HK-2 (cell line): ENCODE data around the gene STMN3.
"Not testable (repeated sequence)": the region's sequence is repeated elsewhere in the genome, so short reads cannot be mapped to it uniquely, and the experiment has no call there.

Source experiments
- DNase-seq: peaks from one replicate; pipeline ENCODE4 v3.0.0-alpha.2; 2018; ENCODE audit not compliant: unreplicated experiment

The STMN3 gene

DNA sequence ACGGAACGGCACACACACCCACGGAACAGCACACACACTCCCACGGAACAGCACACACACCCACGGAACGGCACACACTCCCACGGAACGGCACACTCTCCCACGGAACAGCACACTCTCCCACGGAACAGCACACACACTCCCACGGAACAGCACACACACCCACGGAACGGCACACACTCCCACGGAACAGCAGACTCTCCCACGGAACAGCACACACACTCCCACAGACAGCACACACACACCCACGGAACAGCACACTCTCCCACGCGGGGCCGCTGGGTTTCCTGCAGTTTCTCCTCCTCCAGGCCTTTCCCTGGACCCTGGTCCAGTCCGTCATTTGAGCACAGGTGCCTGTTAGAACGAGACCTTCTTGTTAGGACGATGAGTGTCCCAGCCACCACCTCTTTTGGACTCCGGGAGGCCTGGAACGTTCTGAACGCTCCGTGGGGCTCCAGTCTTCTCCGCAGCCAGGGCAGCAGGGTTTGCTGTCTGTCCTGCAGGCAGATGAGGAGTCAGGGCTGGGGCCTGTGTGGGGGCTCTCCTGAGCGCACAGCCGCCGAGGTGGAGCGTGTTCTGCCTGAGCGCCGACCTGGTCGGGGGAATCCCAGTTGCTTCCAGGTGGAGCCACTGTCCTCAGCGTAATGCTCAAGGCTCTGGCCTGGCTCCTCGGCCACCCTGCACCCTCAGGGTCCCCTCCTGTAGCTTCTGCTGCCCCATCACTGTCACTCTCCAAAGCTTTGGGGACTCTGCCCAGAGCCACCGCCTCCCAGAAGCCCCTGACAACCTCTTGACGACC is 25.6 kb upstream of the STMN3 start:
- DNase-seq: no peak

DNA sequence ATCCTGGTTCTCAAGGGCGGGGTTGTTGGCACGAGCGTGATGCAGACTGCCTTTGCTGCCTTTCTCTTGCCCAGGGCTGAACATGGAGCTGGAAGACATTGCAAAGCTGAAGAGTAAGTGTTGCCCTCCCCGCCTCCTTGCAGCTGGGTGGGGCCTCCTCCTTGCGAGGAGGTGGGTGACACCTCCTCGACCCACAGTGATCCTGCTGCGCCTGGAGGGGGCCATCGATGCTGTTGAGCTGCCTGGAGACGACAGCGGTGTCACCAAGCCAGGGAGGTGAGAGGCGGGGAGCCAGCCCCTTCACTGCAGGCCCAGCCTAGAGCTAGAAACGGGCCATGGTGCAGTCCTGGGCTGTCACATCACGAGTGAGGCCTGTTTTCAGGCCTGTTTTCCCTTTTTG is 24.8 kb upstream of the STMN3 start:
- DNase-seq: no peak

DNA sequence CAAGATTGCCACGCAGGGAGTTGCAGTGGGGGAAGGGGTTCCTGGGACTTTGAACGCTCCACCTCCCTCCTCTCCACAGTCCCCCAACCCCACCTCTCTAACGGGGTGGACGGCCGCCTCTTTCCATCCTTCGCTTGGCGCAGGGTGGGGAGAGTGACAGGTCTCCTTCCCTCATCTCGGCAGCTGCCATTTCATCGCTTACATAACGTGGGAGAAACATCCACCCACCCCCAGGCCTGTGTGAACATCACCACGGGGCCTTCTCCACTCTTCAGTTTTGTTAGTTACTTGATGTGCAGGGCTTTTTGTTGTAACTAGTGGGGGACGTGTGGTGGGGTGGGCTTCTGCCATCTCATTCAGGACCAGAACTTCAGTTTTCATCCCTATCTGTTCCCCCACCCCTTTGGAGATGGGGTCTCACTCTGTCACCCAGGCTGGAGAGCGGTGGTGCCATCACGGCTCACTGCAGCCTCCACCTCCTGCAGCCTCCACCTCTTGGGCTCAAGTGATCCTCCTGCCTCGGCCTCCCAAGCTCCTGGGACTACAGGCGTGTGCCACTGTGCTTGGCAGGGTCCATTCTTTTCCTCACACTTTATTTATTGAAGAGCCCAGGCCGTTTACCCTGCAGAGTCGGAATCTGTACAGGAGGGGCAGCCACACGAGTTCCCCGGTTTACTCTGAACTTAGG is 22.6 kb upstream of the STMN3 start:
- DNase-seq: no peak

DNA sequence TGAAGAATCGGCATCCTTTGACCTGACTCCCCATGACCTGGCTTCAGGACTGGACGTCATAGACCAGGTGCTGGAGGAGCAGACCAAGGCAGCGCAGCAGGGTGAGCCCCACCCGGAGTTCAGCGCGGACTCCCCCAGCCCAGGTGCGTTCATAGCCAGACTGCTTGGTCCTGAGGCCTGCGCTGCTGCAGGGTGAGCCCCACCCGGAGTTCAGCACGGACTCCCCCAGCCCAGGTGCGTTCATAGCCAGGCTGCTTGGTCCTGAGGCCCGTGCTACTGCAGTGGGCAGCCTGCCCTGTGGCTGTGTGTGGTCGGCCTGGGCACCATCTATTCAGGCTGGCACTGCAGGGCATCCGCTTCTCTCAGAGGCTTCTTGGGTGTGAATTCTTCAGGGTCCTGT is 20.7 kb upstream of the STMN3 start:
- no peak for DNase-seq

DNA sequence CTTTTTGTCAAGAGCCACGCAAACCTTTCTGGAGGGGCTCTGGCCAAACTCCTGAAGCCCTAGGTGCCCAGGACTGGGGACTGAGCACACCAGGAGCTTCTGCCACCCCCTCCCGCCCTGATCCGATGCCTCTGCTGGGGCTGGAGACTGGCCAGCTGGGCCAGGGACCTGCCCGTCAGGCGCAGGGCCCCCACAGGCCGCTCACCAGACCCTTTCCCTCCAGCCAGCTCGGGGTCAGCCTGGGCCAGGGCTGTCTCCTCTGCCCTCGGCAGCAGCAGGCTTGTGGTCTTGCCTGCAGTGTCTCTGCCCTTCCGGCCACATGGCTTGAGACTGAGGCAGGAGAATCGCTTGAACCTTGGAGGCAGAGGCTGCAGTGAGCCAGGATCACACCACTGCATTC is 19.4 kb upstream of the STMN3 start:
- no peak for DNase-seq

- not testable (repeated sequence) for DNase-seq
Observed at GRCh38 chr20:63671695-63672094, 18.5 kb upstream of the STMN3 start.

- DNase-seq: no peak
Observed at GRCh38 chr20:63668351-63668750, 15.1 kb upstream of the STMN3 start.

DNA sequence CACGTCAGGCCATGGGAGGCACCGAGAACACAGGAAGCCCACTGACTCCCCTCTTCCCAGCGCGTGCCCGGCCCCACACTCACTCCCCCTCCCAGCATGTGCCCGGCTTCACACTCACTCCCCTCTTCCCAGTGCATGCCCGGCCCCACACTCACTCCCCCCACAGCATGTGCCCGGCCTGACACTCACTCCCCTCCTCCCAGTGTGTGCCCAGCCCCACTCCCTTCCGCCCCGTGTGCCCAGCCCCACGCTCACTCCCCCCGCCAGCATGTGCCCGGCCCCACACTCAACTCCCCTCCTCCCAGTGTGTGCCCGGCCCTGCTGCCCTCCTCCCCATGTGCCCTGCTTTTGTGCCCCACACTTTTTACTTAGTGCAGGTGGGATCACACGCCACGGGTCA is 14.6 kb upstream of the STMN3 start:
- DNase-seq: no peak

DNA sequence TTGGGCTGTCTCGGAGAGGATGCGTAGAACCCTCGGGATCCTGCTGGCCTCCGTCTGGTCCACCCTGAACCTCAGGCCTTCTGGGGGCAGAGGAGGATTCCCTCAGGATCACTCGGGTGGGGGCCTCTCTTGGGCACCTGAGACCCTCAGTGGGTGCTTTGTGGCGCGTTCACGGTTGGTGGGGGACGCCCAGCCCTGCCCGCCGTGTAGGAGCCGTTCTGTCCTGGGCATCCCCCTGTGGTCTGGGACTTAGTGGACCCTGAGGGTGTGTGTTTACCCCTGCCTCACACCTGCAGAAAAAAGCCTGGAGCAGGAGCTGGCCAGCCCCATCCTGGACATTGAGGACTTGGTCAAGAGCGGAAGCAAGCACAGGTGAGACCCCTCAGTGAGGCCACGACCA is 12.5 kb upstream of the STMN3 start:
- no peak for DNase-seq

DNA sequence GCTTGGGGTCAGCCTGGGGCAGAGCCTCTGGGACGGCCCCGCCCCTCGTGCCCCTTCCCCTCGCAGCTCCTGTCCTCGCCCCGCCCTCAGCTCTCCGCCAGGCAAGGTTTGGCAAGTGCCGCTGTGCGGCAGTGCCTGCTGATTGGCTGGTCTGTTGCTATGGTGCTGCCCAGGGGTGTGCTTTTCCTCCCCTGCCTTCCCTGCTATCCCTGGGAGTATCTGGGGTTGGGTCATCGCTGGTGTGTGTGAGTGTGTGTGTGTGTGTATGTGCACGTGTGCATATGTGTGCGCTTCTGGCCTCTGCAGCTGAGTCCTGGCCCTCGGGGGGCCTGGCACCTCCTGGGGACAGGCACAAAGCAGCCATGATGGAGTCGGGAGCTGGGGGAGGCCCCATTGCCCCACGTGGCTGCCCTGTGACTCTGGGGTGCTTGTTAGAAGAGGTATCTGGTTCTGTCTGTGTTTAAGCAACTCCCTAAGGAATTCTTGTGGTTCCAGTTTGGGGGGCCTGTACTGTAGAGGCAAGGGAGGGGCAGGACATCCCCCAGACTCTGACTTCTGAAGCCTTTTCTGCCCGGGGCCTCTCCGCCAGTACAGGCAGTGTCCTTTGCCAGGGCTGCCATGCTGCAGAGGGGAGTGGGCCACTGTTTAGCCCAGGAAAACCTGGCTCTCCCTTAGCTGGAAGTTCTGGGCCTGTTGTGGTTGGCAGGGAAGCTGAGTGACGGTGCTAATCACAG is 11.8 kb upstream of the STMN3 start:
- DNase-seq: no peak

DNA sequence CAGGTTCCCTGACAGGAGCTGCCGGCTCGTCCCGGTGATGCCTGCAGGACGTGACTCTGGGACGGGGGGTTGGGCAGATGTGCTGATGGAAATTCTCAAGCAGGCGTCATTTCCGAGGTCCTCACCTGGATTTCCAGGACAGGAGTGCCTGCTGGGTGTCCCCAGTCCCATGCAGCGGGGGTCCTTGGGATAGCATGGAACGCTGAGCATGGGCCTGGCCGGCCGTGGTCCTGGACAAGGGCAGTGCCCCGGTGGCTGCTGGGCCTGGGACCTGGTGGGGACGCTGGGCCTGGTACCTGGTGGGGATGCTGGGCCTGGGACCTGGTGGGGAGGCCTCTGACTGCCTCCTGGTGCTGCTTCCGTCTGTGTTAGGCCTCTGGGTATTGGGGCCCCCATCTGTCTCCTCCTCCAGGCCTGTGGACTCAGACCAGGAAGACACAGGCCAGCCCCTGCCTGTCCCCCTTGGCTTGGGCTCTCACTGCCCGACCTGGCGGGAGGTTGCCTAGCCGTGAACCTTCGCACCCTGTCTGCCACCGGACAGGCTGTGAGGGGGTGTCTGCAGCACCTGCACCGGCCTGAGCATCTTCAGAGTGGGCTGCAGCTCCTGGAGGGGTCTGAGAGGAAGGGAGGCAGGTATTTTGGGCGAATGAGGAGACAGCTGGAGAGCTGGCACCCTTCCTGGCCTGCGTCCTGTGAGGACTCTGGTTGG is 11.1 kb upstream of the STMN3 start:
- no peak for DNase-seq

GRCh38 chr20:63663332-63664066 is 10.3 kb upstream of the STMN3 start:
- DNase-seq: no peak

GRCh38 chr20:63662813-63663189 is 9.6 kb upstream of the STMN3 start:
- DNase-seq: no peak

- no peak for DNase-seq
Observed at GRCh38 chr20:63661959-63662812, 9.0 kb upstream of the STMN3 start.

DNA sequence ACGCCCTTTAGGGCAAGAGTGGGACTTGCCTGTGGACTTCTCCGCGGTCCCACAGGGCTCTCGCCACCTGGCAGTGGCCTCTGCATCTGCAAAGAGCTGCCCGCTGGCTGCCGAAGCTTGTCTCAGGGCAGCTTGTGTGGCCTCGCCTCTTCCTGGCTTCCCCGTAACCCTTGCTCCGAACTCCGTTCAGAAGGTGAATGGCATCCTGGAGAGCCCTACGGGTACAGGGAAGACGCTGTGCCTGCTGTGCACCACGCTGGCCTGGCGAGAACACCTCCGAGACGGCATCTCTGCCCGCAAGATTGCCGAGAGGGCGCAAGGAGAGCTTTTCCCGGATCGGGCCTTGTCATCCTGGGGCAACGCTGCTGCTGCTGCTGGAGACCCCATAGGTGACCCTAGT is 7.9 kb upstream of the STMN3 start:
- no peak for DNase-seq

DNA sequence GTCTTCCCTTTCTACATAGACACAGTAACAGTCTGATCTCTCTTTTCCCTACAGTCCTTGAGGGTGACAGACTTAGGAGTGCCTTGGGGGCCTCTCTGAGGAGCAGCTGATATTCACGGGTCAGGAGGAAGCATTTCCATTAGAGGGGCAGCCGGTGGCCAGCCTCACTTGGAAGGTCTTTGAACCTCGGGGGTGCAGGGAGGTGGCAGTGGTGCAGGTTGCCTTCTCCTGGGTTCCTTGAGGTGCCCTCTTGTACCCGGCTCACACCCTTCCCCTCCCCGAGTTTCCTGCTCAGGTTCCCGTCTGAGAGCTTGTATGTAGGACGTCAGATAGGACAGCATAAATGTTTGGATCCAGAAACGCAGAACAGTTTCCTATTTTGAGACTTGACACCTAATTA is 7.4 kb upstream of the STMN3 start:
- DNase-seq: no peak

GRCh38 chr20:63660174-63660573 is 7.0 kb upstream of the STMN3 start:
- not testable (repeated sequence) for DNase-seq

DNA sequence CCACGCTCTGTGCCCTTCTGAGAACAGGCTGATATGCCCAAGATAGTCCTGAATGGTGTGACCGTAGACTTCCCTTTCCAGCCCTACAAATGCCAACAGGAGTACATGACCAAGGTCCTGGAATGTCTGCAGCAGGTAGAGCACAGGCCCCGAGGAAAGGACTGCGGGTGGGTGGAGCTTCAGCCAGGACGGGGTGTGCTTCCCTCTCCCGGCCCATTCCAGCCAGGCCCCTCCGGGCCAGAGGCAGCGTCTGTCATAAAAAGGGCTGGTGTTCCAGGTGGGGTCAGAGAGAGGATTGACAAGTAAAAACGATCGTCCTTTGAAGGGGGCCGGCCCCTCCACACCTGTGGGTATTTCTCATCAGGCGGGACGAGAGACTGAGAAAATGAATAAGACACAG is 6.1 kb upstream of the STMN3 start:
- DNase-seq: no peak

- DNase-seq: no peak
Observed at GRCh38 chr20:63658749-63659187, 5.5 kb upstream of the STMN3 start.

- DNase-seq: peak; percentile 96
Observed at GRCh38 chr20:63657937-63658748, 4.9 kb upstream of the STMN3 start, which contains the start of gene RTEL1. Gene RTEL1 (plus strand): TSS chr20:63658312. CDS start chr20:63659403, 1,091 bp downstream.
